Calu3 (cell line): Measurements from ENCODE around the gene NCKAP5. TPM values are rescaled to one million over a fixed set of nuclear protein-coding genes. Genes with fewer than 3 reads are reported as not detected.

ENCODE experiments used
- BruUV-seq: library from RNA; stranded (reverse); fragments of 400-500 nt; replicated peaks from 2 replicates; lab custom pipeline; 2021; lab: Mats Ljungman, UMichigan
- CTCF ChIA-PET: fragments of 300-600 bp; sonication (Branson Sonifier 250); formaldehyde crosslinking; loops from one replicate; lab custom pipeline; 2022; ENCODE audit warnings: antibody characterized with exemption; lab: Charles Lee
- DNase-seq: peaks from one replicate; pipeline ENCODE4 v3.0.0; 2022
- H3K27ac Mint-ChIP-seq: one replicate; pipeline ENCODE4 v1.8.0; 2022; ENCODE audit warnings: mixed read lengths; ENCODE audit not compliant: unreplicated experiment
- H3K27me3 Mint-ChIP-seq: one replicate; pipeline ENCODE4 v1.8.0; 2022; ENCODE audit warnings: mixed read lengths; ENCODE audit not compliant: unreplicated experiment
- H3K36me3 Mint-ChIP-seq: one replicate; pipeline ENCODE4 v1.8.0; 2022; ENCODE audit warnings: mild to moderate bottlenecking, moderate library complexity, mixed read lengths; ENCODE audit not compliant: insufficient read depth, unreplicated experiment
- H3K4me1 Mint-ChIP-seq: one replicate; pipeline ENCODE4 v1.8.0; 2022; ENCODE audit warnings: mild to moderate bottlenecking, low read depth, mixed read lengths; ENCODE audit not compliant: unreplicated experiment
- H3K4me3 Mint-ChIP-seq: one replicate; pipeline ENCODE4 v1.8.0; 2022; ENCODE audit warnings: mild to moderate bottlenecking, low read depth, moderate library complexity, mixed read lengths; ENCODE audit not compliant: unreplicated experiment
- H3K9me3 Mint-ChIP-seq: one replicate; pipeline ENCODE4 v1.8.0; 2022; ENCODE audit warnings: low read depth, mixed read lengths; ENCODE audit not compliant: unreplicated experiment
- intact Hi-C: fragments of 100-400 bp; cut with micrococcal nuclease; formaldehyde crosslinking; loops from one replicate; pipeline ENCODE4 v1.10.0; 2022; ENCODE audit not compliant: unreplicated experiment
- total RNA-seq: library from RNA; stranded (reverse); gene quantifications from 2 replicates; pipeline ENCODE4 v1.2.3, GENCODE V29; 2022
- TF ChIP-seq, protein P1 (sequence below): fragments of 200-600 bp; IDR thresholded peaks from one replicate; pipeline ENCODE4 v1.8.0; 2022; ENCODE audit warnings: antibody characterized with exemption; ENCODE audit not compliant: unreplicated experiment

Gene NCKAP5
- total RNA-seq, 1 experiment from 2014 or later = 2.2 TPM

- CTCF ChIA-PET = interaction anchor here (0.6 kb wide), 1 partner anchor 1180 kb away, joined by 4 read pairs; no protein-coding TSS in a partner anchor
- DNase-seq = no peak
- intact Hi-C loops = no loop called here
- peaks cover 6% of the 10 kb centered on the region for H3K9me3 Mint-ChIP-seq
- H3K4me3 Mint-ChIP-seq = no peak overlapping the region
- TF ChIP-seq, protein P1, sequence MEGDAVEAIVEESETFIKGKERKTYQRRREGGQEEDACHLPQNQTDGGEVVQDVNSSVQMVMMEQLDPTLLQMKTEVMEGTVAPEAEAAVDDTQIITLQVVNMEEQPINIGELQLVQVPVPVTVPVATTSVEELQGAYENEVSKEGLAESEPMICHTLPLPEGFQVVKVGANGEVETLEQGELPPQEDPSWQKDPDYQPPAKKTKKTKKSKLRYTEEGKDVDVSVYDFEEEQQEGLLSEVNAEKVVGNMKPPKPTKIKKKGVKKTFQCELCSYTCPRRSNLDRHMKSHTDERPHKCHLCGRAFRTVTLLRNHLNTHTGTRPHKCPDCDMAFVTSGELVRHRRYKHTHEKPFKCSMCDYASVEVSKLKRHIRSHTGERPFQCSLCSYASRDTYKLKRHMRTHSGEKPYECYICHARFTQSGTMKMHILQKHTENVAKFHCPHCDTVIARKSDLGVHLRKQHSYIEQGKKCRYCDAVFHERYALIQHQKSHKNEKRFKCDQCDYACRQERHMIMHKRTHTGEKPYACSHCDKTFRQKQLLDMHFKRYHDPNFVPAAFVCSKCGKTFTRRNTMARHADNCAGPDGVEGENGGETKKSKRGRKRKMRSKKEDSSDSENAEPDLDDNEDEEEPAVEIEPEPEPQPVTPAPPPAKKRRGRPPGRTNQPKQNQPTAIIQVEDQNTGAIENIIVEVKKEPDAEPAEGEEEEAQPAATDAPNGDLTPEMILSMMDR = no peak
- H3K4me1 Mint-ChIP-seq = peaks cover 10% of the 10 kb centered on the region
- H3K27me3 Mint-ChIP-seq = no peaks in the 10 kb centered on the region
- H3K27ac Mint-ChIP-seq = no peak overlapping the region
- H3K36me3 Mint-ChIP-seq = no peaks in the 10 kb centered on the region
- BruUV-seq = no TSS peak
Observed at GRCh38 chr2:133192028-133192427, 376.2 kb downstream of the NCKAP5 start.

- CTCF ChIA-PET = no interaction called here
- intact Hi-C loops = no loop called here
- H3K27me3 Mint-ChIP-seq = no peaks in the 10 kb centered on the region
- no peak for DNase-seq
- no peaks in the 10 kb centered on the region for H3K9me3 Mint-ChIP-seq
- TF ChIP-seq, protein P1 = no peak
- H3K27ac Mint-ChIP-seq = no peak overlapping the region
- no peaks in the 10 kb centered on the region for H3K4me1 Mint-ChIP-seq
- H3K4me3 Mint-ChIP-seq = no peak overlapping the region
- H3K36me3 Mint-ChIP-seq = no peaks in the 10 kb centered on the region
- no TSS peak for BruUV-seq
Observed at GRCh38 chr2:133177196-133177595, 391.1 kb downstream of the NCKAP5 start.

GRCh38 chr2:133175926-133176325 lies 392.3 kb downstream of the NCKAP5 start:
- Mint-ChIP-seq H3K4me1 (no peaks in the 10 kb centered on the region), H3K27me3 (no peaks in the 10 kb centered on the region), H3K36me3 (no peaks in the 10 kb centered on the region), H3K9me3 (no peaks in the 10 kb centered on the region), H3K27ac (no peak overlapping the region), H3K4me3 (no peak overlapping the region)
- no TSS peak for BruUV-seq
- TF ChIP-seq, protein P1 = no peak
- CTCF ChIA-PET = no interaction called here
- no peak for DNase-seq
- intact Hi-C loops = no loop called here

- CTCF ChIA-PET = no interaction called here
- Mint-ChIP-seq H3K4me3 (no peak overlapping the region), H3K27ac (no peak overlapping the region), H3K9me3 (no peaks in the 10 kb centered on the region), H3K36me3 (no peaks in the 10 kb centered on the region), H3K27me3 (no peaks in the 10 kb centered on the region), H3K4me1 (no peaks in the 10 kb centered on the region)
- intact Hi-C loops = loop anchor here (5.0 kb wide), 1 partner anchor 669 kb away; no protein-coding TSS in a partner anchor
- no peak for DNase-seq
- BruUV-seq = no TSS peak
- TF ChIP-seq, protein P1 = no peak
Observed at GRCh38 chr2:133173224-133173623, 395.0 kb downstream of the NCKAP5 start.
